Mesenchymal stem cell (in vitro differentiated cells and primary cell): ENCODE data around the gene DHX34.

Experiments
- DNase-seq: peaks from one replicate; pipeline ENCODE4 v3.0.0-alpha.2; 2013
- H2AFZ ChIP-seq: one replicate; pipeline ENCODE4 v1.6.1; 2013; ENCODE audit warnings: low read depth, mild to moderate bottlenecking, control low read depth, inconsistent platforms, low read length, moderate library complexity
- H2AK5ac ChIP-seq: 2 replicates; pipeline ENCODE4 v1.6.1; 2013; ENCODE audit warnings: low read length, moderate library complexity, mild to moderate bottlenecking, inconsistent platforms; ENCODE audit not compliant: severe bottlenecking
- H2BK120ac ChIP-seq: one replicate; pipeline ENCODE4 v1.6.1; 2013; ENCODE audit warnings: low read depth, mild to moderate bottlenecking, inconsistent platforms, low read length, moderate library complexity
- H2BK12ac ChIP-seq, 2 experiments: one replicate each; pipeline ENCODE4 v1.6.1; 2013; ENCODE audit warnings: inconsistent platforms in 2 of 2, low read length in 2 of 2, mild to moderate bottlenecking in 2 of 2, moderate library complexity in 2 of 2, control low read depth in 1 of 2
- H2BK15ac ChIP-seq: one replicate; pipeline ENCODE4 v1.6.1; 2013; ENCODE audit warnings: mild to moderate bottlenecking, low read depth, inconsistent platforms; ENCODE audit not compliant: poor library complexity, severe bottlenecking
- H2BK5ac ChIP-seq: 2 replicates; pipeline ENCODE4 v1.6.1; 2013; ENCODE audit warnings: low read depth, mild to moderate bottlenecking, low read length, control low read depth, inconsistent platforms; ENCODE audit not compliant: poor library complexity, severe bottlenecking
- H3K14ac ChIP-seq, 2 experiments: one replicate each; pipeline ENCODE4 v1.6.1; 2013; ENCODE audit warnings: inconsistent platforms in 2 of 2, low read length in 2 of 2, control low read depth in 1 of 2, mild to moderate bottlenecking in 1 of 2, moderate library complexity in 1 of 2
- H3K18ac ChIP-seq, 2 experiments: one replicate each; pipeline ENCODE4 v1.6.1; 2013; ENCODE audit warnings: inconsistent platforms in 2 of 2, low read length in 2 of 2, control low read depth in 1 of 2, low read depth in 1 of 2, mild to moderate bottlenecking in 1 of 2
- H3K23ac ChIP-seq, 2 experiments: one replicate each; pipeline ENCODE4 v1.6.1; 2013; ENCODE audit warnings: inconsistent platforms in 2 of 2, low read length in 2 of 2, mild to moderate bottlenecking in 2 of 2, moderate library complexity in 2 of 2, control low read depth in 1 of 2
- H3K27ac ChIP-seq: 2 replicates; pipeline ENCODE4 v1.5.1; 2013; ENCODE audit warnings: mild to moderate bottlenecking, moderate library complexity, low read length, control low read depth, inconsistent platforms; ENCODE audit not compliant: poor library complexity, severe bottlenecking
- H3K27me3 ChIP-seq, 2 experiments: 2 replicates each; pipeline versions ENCODE4 v1.6.1 to v1.7.0; 2013; ENCODE audit warnings: low read length in 2 of 2, mild to moderate bottlenecking in 2 of 2, moderate library complexity in 2 of 2, control low read depth in 1 of 2, inconsistent platforms in 1 of 2; ENCODE audit not compliant: control insufficient read depth in 1 of 2, insufficient read depth in 1 of 2
- H3K36me3 ChIP-seq, 2 experiments: 2 replicates each; pipeline versions ENCODE4 v1.6.1 to v1.7.0; 2013; ENCODE audit warnings: low read length in 2 of 2, control low read depth in 1 of 2, inconsistent platforms in 1 of 2, low read depth in 1 of 2, mild to moderate bottlenecking in 1 of 2; ENCODE audit not compliant: insufficient read depth in 2 of 2, control insufficient read depth in 1 of 2
- H3K4ac ChIP-seq, 2 experiments: one replicate each; pipeline ENCODE4 v1.6.1; 2013; ENCODE audit warnings: inconsistent platforms in 2 of 2, low read length in 2 of 2, mild to moderate bottlenecking in 2 of 2, moderate library complexity in 2 of 2, control low read depth in 1 of 2, low read depth in 1 of 2
- H3K4me1 ChIP-seq: 2 replicates; pipeline ENCODE4 v1.6.1; 2013; ENCODE audit warnings: low read depth, low read length, control low read depth; ENCODE audit not compliant: control insufficient read depth, insufficient read depth
- H3K4me2 ChIP-seq: 2 replicates; pipeline ENCODE4 v1.6.1; 2013; ENCODE audit warnings: low read length, mild to moderate bottlenecking, inconsistent platforms; ENCODE audit not compliant: poor library complexity, severe bottlenecking
- H3K4me3 ChIP-seq, 2 experiments: 2 replicates each; pipeline versions ENCODE4 v1.5.1 to v1.7.0; 2013; ENCODE audit warnings: low read length in 2 of 2, mild to moderate bottlenecking in 2 of 2, control low read depth in 1 of 2, low read depth in 1 of 2; ENCODE audit not compliant: insufficient read depth in 1 of 2
- H3K79me1 ChIP-seq: replicated peaks from 2 replicates; pipeline ENCODE4 v1.6.1; 2013; ENCODE audit warnings: mild to moderate bottlenecking, control low read depth, low read length, inconsistent platforms; ENCODE audit not compliant: poor library complexity, severe bottlenecking
- H3K9ac ChIP-seq: 2 replicates; pipeline ENCODE4 v1.7.0; 2013; ENCODE audit warnings: mild to moderate bottlenecking, low read length, moderate library complexity
- H3K9me3 ChIP-seq: 2 replicates; pipeline ENCODE4 v1.7.0; 2013; ENCODE audit warnings: mild to moderate bottlenecking, low read length; ENCODE audit not compliant: control insufficient read depth
- H4K8ac ChIP-seq: one replicate; pipeline ENCODE4 v1.6.1; 2013; ENCODE audit warnings: inconsistent platforms, mild to moderate bottlenecking, low read length, moderate library complexity
- H4K91ac ChIP-seq: one replicate; pipeline ENCODE4 v1.6.1; 2013; ENCODE audit warnings: mild to moderate bottlenecking, low read length, inconsistent platforms
- WGBS: methylation state at CpG from one replicate; pipeline ENCODE4 v1.1.7; 2013; ENCODE audit warnings: mixed read lengths; 5-methylcytosine and 5-hydroxymethylcytosine counted together

Gene DHX34

GRCh38 chr19:47377801-47378200 lies 28.7 kb downstream of the DHX34 start:
- Histone ChIP-seq H3K36me3 (peaks cover 90 to 93% of the 10 kb centered on the region in 2 experiments), H3K9me3 (no peaks in the 10 kb centered on the region), H3K27me3 (no peaks in the 10 kb centered on the region), H3K14ac (no peak overlapping the region), H3K4ac (no peak overlapping the region), H3K79me1 (peaks cover 25% of the 10 kb centered on the region), H3K4me3 (no peak overlapping the region), H3K18ac (no peak overlapping the region), H2BK12ac (no peak overlapping the region), H3K27ac (no peak overlapping the region), H3K4me1 (peaks cover 13% of the 10 kb centered on the region), H2BK5ac (no peak overlapping the region), H2AFZ (no peak overlapping the region), H3K23ac (no peak overlapping the region), H4K91ac (no peak overlapping the region), H2BK120ac (no peak overlapping the region), H2BK15ac (no peak overlapping the region), H3K4me2 (no peak overlapping the region), H4K8ac (no peak overlapping the region), H3K9ac (no peak overlapping the region), H2AK5ac (no peak overlapping the region)
- no peak for DNase-seq
- WGBS: 95% methylated on average over 12 of the region's 12 CpGs

DNA sequence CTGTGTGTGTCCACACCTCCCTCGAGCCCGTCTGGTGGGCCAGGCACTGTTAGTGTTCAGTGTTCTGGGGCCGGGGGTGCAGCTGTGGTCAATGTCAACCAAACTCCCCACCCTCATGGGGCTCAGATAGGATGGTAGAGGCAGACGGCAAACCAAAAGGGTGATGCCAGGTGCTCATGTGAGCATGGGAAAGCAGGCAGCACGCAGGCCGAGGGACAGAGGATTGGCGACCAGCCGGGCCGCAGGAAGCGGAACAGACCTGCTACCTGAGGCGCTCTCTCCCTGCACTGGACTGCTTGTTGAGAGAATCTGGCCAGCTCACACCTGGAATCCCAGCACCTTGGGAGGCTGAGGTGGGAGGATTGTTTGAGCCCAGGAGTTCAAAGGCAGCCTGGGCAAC lies 29.1 kb downstream of the DHX34 start:
- H4K8ac ChIP-seq: no peak overlapping the region
- H3K36me3 ChIP-seq: peaks cover 86 to 89% of the 10 kb centered on the region in 2 experiments
- no peaks in the 10 kb centered on the region for H3K9me3 ChIP-seq
- no peak overlapping the region for H4K91ac ChIP-seq
- H3K14ac ChIP-seq: no peak overlapping the region
- WGBS: 98% methylated on average over 11 of the region's 11 CpGs
- H2AK5ac ChIP-seq: no peak overlapping the region
- no peak overlapping the region for H3K18ac ChIP-seq
- DNase-seq: no peak
- no peak overlapping the region for H3K4me2 ChIP-seq
- H2BK12ac ChIP-seq: no peak overlapping the region
- H2AFZ ChIP-seq: no peak overlapping the region
- H2BK5ac ChIP-seq: no peak overlapping the region
- no peak overlapping the region for H2BK120ac ChIP-seq
- H3K4ac ChIP-seq: no peak overlapping the region
- H2BK15ac ChIP-seq: no peak overlapping the region
- H3K23ac ChIP-seq: no peak overlapping the region
- H3K4me1 ChIP-seq: peaks cover 13% of the 10 kb centered on the region
- no peak overlapping the region for H3K9ac ChIP-seq
- peaks cover 21% of the 10 kb centered on the region for H3K79me1 ChIP-seq
- no peak overlapping the region for H3K27ac ChIP-seq
- no peaks in the 10 kb centered on the region for H3K27me3 ChIP-seq
- no peak overlapping the region for H3K4me3 ChIP-seq

DNA sequence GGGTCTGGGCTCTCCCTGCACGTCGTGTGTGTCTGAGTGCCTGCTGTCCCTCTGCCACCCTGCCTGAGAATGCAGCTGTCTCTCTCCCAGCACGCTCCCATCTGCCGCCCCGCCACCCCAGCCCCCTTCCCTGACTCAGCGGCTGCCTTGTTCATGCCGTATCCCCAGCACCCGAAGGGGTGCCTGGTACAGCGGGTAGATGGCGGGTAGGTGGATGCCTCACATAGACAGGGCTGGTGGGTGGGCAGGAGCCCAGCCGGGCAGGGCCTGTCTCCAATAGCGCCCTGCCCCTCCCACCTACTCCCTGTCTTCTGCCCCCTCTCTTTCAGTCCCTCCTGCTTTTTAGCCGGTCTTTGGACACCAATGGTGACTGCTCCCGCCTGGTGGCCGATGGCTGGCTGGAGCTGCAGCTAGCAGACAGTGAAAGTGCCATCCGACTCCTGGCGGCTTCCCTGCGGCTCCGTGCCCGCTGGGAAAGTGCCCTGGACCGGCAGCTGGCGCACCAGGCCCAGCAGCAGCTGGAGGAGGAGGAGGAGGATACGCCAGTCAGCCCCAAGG lies 30.3 kb downstream of the DHX34 start:
- H3K27me3 ChIP-seq: no peaks in the 10 kb centered on the region
- H3K23ac ChIP-seq: no peak overlapping the region
- DNase-seq: no peak
- H4K8ac ChIP-seq: no peak overlapping the region
- H3K9me3 ChIP-seq: no peaks in the 10 kb centered on the region
- no peak overlapping the region for H3K4ac ChIP-seq
- H3K14ac ChIP-seq: no peak overlapping the region
- no peak overlapping the region for H3K27ac ChIP-seq
- H3K79me1 ChIP-seq: peaks cover 16% of the 10 kb centered on the region
- no peak overlapping the region for H3K4me2 ChIP-seq
- no peak overlapping the region for H2BK15ac ChIP-seq
- H2BK120ac ChIP-seq: no peak overlapping the region
- no peak overlapping the region for H3K4me3 ChIP-seq
- H3K18ac ChIP-seq: no peak overlapping the region
- H2BK5ac ChIP-seq: no peak overlapping the region
- no peak overlapping the region for H2AFZ ChIP-seq
- H3K9ac ChIP-seq: no peak overlapping the region
- H3K4me1 ChIP-seq: peaks cover 13% of the 10 kb centered on the region
- no peak overlapping the region for H2BK12ac ChIP-seq
- no peak overlapping the region for H4K91ac ChIP-seq
- WGBS: 98% methylated on average over 23 of the region's 23 CpGs
- peaks cover 75 to 79% of the 10 kb centered on the region in 2 experiments for H3K36me3 ChIP-seq
- no peak overlapping the region for H2AK5ac ChIP-seq

DNA sequence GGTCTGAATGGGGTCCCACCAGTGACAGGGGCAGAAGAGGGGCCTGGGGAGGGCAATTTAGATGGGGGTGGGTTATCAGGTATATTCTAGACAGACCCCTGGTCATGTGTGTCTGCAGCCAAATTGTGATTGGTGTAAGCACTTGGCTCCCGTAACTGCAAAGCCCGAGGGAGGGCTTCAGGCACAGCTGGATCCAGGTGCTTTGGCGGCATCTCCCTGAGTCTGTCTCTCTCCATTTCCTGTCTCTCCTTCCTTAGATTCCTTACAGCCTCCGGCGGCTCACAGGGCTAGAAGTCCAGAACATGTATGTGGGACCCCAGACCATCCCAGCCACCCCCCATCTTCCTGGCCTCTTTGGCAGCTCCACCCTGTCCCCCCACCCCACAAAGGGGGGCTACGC lies 31.4 kb downstream of the DHX34 start:
- Histone ChIP-seq H3K79me1 (peaks cover 8% of the 10 kb centered on the region), H3K4ac (no peak overlapping the region), H4K91ac (no peak overlapping the region), H4K8ac (no peak overlapping the region), H3K4me1 (peaks cover 8% of the 10 kb centered on the region), H3K23ac (no peak overlapping the region), H3K14ac (no peak overlapping the region), H2BK12ac (no peak overlapping the region), H3K4me2 (no peak overlapping the region), H3K27me3 (no peaks in the 10 kb centered on the region), H3K9ac (no peak overlapping the region), H2BK120ac (no peak overlapping the region), H2AFZ (no peak overlapping the region), H3K27ac (no peak overlapping the region), H2BK15ac (no peak overlapping the region), H3K4me3 (no peak overlapping the region), H2AK5ac (no peak overlapping the region), H3K9me3 (no peaks in the 10 kb centered on the region), H3K18ac (no peak overlapping the region), H3K36me3 (peaks cover 64 to 68% of the 10 kb centered on the region in 2 experiments), H2BK5ac (no peak overlapping the region)
- WGBS: 96% methylated on average over 6 of the region's 6 CpGs
- DNase-seq: no peak
